Glutamatergic neuron (in vitro differentiated cells): Measurements from ENCODE around the gene FAM50A. TPM values are rescaled to one million over a fixed set of nuclear protein-coding genes. Genes with fewer than 3 reads are reported as not detected.

ENCODE experiments used
- DNase-seq: peaks from one replicate; pipeline ENCODE4 v3.0.0; 2022
- H3K27ac Mint-ChIP-seq: one replicate; pipeline ENCODE4 v1.8.0; 2020; ENCODE audit warnings: mild to moderate bottlenecking, mixed read lengths, inconsistent platforms; ENCODE audit not compliant: unreplicated experiment
- H3K27me3 Mint-ChIP-seq: one replicate; pipeline ENCODE4 v1.8.0; 2020; ENCODE audit warnings: mild to moderate bottlenecking, moderate library complexity, mixed read lengths, inconsistent platforms; ENCODE audit not compliant: unreplicated experiment
- H3K36me3 Mint-ChIP-seq: one replicate; pipeline ENCODE4 v1.8.0; 2020; ENCODE audit warnings: mild to moderate bottlenecking, mixed read lengths, inconsistent platforms; ENCODE audit not compliant: unreplicated experiment
- H3K4me1 Mint-ChIP-seq: one replicate; pipeline ENCODE4 v1.8.0; 2020; ENCODE audit warnings: mild to moderate bottlenecking, low read depth, mixed read lengths, inconsistent platforms; ENCODE audit not compliant: unreplicated experiment
- H3K4me3 Mint-ChIP-seq: one replicate; pipeline ENCODE4 v1.8.0; 2020; ENCODE audit warnings: mild to moderate bottlenecking, mixed read lengths, inconsistent platforms; ENCODE audit not compliant: unreplicated experiment
- H3K9me3 Mint-ChIP-seq: one replicate; pipeline ENCODE4 v1.8.0; 2020; ENCODE audit warnings: mild to moderate bottlenecking, moderate library complexity, mixed read lengths, inconsistent platforms; ENCODE audit not compliant: unreplicated experiment
- total RNA-seq: library from RNA; stranded (reverse); fragmentation: NEBNext Ultra II Directional; extraction: Animal tissue kit (Norgen Biotek cat#: 25700); gene quantifications from one replicate; pipeline ENCODE4 v1.2.1, GENCODE V29; 2021; ENCODE audit not compliant: unreplicated experiment
- TF ChIP-seq, protein P1 (sequence below): fragments of 200-600 bp; sonication (generic); IDR thresholded peaks from one replicate; pipeline ENCODE4 v1.5.0; 2021; ENCODE audit not compliant: partially characterized antibody, unreplicated experiment

FAM50A gene
- total RNA-seq, 1 donor from 2014 or later: 125 TPM

DNA sequence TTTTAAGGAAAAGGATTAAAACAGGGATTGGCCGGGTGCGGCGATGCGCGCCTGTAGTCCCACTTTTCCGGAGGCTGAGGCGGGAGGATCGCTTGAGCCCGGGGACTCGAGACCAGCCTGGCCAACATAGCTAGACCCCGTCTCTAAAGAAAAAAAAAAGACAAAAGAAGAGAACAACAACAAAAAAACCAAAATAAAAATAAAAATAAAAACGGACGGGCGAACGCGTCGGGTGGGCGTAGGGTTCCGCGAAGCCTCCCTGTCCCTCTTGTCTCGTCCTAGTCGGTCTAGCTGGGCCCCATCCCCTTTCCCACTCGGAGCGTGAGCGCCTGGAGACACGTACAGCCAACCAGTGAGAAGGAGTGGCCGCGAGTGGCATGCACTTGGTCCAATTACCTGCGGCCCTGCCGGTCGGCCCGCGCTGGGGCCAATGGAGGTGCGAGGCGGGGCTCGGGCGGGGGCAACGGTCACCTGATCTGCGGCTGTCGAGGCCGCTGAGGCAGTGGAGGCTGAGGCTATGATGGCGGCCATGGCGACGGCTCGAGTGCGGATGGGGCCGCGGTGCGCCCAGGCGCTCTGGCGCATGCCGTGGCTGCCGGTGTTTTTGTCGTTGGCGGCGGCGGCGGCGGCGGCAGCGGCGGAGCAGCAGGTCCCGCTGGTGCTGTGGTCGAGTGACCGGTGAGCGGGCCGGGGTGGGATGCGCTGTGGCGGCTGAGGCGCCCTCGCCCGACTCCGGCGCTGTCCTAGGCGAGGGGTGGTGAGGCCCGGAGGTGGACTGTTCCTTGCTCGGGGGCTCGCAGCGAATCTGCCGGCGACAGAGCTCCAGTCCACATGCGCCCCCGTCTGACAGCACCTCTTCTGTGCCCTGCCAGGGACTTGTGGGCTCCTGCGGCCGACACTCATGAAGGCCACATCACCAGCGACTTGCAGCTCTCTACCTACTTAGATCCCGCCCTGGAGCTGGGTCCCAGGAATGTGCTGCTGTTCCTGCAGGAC, 15.5 kb upstream of the FAM50A start, which contains the start of gene ATP6AP1:
Gene ATP6AP1, plus strand, starts transcription at position 502 of the 996 bp plus-strand sequence. Its CDS starts 16 bp downstream, at position 518.
- Mint-ChIP-seq H3K27me3 (peaks cover 4% of the 10 kb centered on the region), H3K4me1 (peaks cover 7% of the 10 kb centered on the region), H3K36me3 (no peaks in the 10 kb centered on the region), H3K27ac (peak within 1 kb of the TSS; percentile 76), H3K9me3 (peaks cover 8% of the 10 kb centered on the region), H3K4me3 (peak within 1 kb of the TSS; percentile 87)
- TF ChIP-seq, protein P1, sequence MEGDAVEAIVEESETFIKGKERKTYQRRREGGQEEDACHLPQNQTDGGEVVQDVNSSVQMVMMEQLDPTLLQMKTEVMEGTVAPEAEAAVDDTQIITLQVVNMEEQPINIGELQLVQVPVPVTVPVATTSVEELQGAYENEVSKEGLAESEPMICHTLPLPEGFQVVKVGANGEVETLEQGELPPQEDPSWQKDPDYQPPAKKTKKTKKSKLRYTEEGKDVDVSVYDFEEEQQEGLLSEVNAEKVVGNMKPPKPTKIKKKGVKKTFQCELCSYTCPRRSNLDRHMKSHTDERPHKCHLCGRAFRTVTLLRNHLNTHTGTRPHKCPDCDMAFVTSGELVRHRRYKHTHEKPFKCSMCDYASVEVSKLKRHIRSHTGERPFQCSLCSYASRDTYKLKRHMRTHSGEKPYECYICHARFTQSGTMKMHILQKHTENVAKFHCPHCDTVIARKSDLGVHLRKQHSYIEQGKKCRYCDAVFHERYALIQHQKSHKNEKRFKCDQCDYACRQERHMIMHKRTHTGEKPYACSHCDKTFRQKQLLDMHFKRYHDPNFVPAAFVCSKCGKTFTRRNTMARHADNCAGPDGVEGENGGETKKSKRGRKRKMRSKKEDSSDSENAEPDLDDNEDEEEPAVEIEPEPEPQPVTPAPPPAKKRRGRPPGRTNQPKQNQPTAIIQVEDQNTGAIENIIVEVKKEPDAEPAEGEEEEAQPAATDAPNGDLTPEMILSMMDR: no peak
- DNase-seq: peak; percentile 90

DNA sequence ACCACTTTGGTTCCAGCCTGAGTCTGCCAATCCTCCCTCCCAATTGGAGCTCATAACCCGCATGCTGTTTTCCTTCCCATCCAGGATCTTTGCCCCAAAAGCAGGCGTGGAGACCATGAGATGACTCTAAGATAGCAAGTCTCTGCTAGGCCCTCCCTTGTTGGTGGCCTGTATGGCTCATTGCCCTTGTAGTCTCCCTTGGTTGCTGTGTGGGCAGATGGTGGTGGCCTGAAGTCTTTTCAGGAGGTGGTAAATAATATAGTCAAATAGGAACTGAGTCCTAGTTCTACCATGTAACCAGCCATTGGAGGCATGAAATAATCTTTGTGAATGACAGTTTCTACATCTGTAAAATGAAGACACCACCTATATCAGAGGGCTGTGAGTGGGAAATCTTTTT, 14.2 kb upstream of the FAM50A start:
- Mint-ChIP-seq H3K4me3 (peak overlapping the region; percentile 87), H3K27me3 (peaks cover 4% of the 10 kb centered on the region), H3K36me3 (no peaks in the 10 kb centered on the region), H3K27ac (no peak overlapping the region), H3K9me3 (peaks cover 8% of the 10 kb centered on the region), H3K4me1 (peaks cover 7% of the 10 kb centered on the region)
- TF ChIP-seq, protein P1: no peak
- DNase-seq: no peak

DNA sequence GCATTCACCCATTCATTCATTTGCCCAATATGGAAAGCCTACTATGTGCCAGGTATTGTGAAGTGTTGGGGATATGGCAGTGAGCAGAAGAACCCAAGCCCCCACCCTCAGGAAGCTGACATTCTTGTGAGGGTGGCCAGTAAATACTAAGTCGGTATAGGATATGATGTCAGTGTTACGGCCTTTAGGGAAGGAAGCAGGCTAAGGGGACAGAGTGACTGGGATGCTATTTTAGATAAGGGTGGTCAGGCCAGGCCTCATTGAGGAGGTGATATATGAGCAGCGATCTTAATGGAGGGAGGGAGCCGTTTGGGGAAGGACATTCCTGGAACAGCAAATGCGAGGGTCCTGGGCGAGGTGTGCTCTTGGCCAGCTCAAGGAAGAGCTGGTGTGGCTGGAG, 13.5 kb upstream of the FAM50A start:
- TF ChIP-seq, protein P1: no peak
- Mint-ChIP-seq H3K9me3 (peaks cover 8% of the 10 kb centered on the region), H3K27ac (peak overlapping the region; percentile 55), H3K4me3 (peak overlapping the region; percentile 84), H3K36me3 (no peaks in the 10 kb centered on the region), H3K4me1 (peaks cover 7% of the 10 kb centered on the region), H3K27me3 (peaks cover 4% of the 10 kb centered on the region)
- DNase-seq: no peak

DNA sequence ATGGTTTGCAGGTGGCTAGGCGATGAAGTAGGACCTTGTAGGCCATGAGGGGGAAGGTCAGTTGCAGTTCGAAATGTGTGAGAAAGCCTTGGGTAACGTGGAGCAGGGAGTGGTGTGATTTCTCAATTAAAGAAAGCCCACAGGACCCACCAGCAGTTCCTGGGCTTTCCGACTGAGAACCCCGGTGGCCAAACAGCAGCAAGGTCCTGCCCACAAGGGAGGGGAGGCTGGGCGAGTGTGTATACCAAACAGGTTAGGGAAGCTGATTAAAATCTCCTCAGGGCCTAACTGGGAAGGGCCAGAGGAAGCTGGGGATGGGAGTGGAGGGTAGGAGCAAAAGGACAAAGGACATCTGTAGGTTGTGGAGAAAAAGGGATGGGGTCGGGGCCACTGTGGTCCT, 13.0 kb upstream of the FAM50A start:
- TF ChIP-seq, protein P1: no peak
- H3K36me3 Mint-ChIP-seq: no peaks in the 10 kb centered on the region
- peaks cover 10% of the 10 kb centered on the region for H3K4me1 Mint-ChIP-seq
- H3K27me3 Mint-ChIP-seq: peaks cover 4% of the 10 kb centered on the region
- peak overlapping the region; percentile 55 for H3K27ac Mint-ChIP-seq
- H3K9me3 Mint-ChIP-seq: peaks cover 8% of the 10 kb centered on the region
- DNase-seq: no peak
- H3K4me3 Mint-ChIP-seq: peak overlapping the region; percentile 84

DNA sequence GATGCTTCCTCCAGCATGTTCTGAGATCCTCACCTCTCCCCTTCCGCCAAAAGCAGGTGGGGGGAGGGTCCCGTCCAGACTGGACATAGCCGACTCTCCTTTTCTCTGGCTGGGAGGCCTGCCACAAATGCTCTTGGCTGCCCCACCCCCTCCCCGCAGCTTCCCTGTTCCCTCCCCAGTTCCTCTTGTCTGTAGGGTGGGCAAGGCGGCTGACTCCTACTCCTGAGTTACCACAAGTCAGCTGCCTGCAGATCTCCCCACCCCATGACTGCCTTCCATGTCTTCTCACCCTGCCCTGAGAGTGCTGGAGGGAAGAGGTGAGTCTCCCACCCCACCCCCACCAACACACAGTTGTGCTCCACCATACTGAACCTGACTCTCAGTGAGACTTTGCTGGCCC, 12.6 kb upstream of the FAM50A start:
- Mint-ChIP-seq H3K36me3 (no peaks in the 10 kb centered on the region), H3K4me3 (no peak overlapping the region)
- TF ChIP-seq, protein P1: no peak

More for the DNA sequence above, 12.6 kb upstream of the FAM50A start:
- Mint-ChIP-seq H3K4me1 (peaks cover 11% of the 10 kb centered on the region), H3K9me3 (peaks cover 12% of the 10 kb centered on the region), H3K27me3 (peaks cover 7% of the 10 kb centered on the region), H3K27ac (no peak overlapping the region)
- no peak for DNase-seq
